WTC11 (cell line): Measurements from ENCODE around the gene ZNF415. TPM values are rescaled to one million over a fixed set of nuclear protein-coding genes. Genes with fewer than 3 reads are reported as not detected.

Experiments used
- ATAC-seq: fragments of 200-7000 bp; cut with Tn5 transposase; 2 replicates; pipeline ENCODE4 v1.10.0; 2021; ENCODE audit warnings: mild to moderate bottlenecking, moderate library complexity
- CTCF ChIA-PET: fragments of 300-600 bp; sonication (Branson Sonifier 250); formaldehyde crosslinking; loops from one replicate; lab custom pipeline; 2021; ENCODE audit warnings: antibody characterized with exemption; lab: Charles Lee
- POLR2A ChIA-PET: fragments of 350-600 bp; sonication (Branson Sonifier 250); formaldehyde crosslinking; loops from one replicate; lab custom pipeline; 2021; ENCODE audit warnings: antibody characterized with exemption; lab: Charles Lee
- DNase-seq: peaks from one replicate; pipeline ENCODE4 v3.0.0; 2021; ENCODE audit warnings: low spot score
- H3K27ac Mint-ChIP-seq: 2 replicates; pipeline ENCODE4 v1.8.0; 2021; ENCODE audit warnings: mixed read lengths
- H3K27me3 Mint-ChIP-seq: 2 replicates; pipeline ENCODE4 v1.8.0; 2021; ENCODE audit warnings: low read depth, mild to moderate bottlenecking, moderate library complexity, mixed read lengths
- H3K36me3 Mint-ChIP-seq: 2 replicates; pipeline ENCODE4 v1.8.0; 2021; ENCODE audit warnings: mixed read lengths
- H3K4me1 Mint-ChIP-seq: 2 replicates; pipeline ENCODE4 v1.8.0; 2022; ENCODE audit warnings: mixed read lengths
- H3K4me3 Mint-ChIP-seq: 2 replicates; pipeline ENCODE4 v1.8.0; 2021; ENCODE audit warnings: mild to moderate bottlenecking, moderate library complexity, mixed read lengths
- H3K9me3 Mint-ChIP-seq: 2 replicates; pipeline ENCODE4 v1.8.0; 2021; ENCODE audit warnings: mixed read lengths
- AFF4 ChIP-seq: sonication (generic); formaldehyde crosslinking; IDR thresholded peaks from 2 replicates; pipeline ENCODE4 v1.8.1; 2023; ENCODE audit warnings: mild to moderate bottlenecking, missing genetic modification reagents, borderline replicate concordance
- ATF1 ChIP-seq: sonication (generic); formaldehyde crosslinking; IDR thresholded peaks from 2 replicates; pipeline ENCODE4 v1.8.1; 2023; ENCODE audit warnings: mild to moderate bottlenecking, moderate library complexity, missing genetic modification reagents
- ATF2 ChIP-seq: sonication (generic); formaldehyde crosslinking; IDR thresholded peaks from 2 replicates; pipeline ENCODE4 v1.8.1; 2022; ENCODE audit warnings: low read depth, missing genetic modification reagents, borderline replicate concordance
- CTCF ChIP-seq: fragments of 200-600 bp; IDR thresholded peaks from 2 replicates; pipeline ENCODE4 v1.8.0; 2022; ENCODE audit warnings: antibody characterized with exemption
- E2F4 ChIP-seq: sonication (generic); formaldehyde crosslinking; IDR thresholded peaks from 2 replicates; pipeline ENCODE4 v1.8.1; 2022; ENCODE audit warnings: low read depth, mild to moderate bottlenecking, moderate library complexity, missing genetic modification reagents, borderline replicate concordance
- E2F5 ChIP-seq: sonication (generic); formaldehyde crosslinking; IDR thresholded peaks from 2 replicates; pipeline ENCODE4 v1.8.1; 2022; ENCODE audit warnings: mild to moderate bottlenecking, moderate library complexity, missing genetic modification reagents
- ETV6 ChIP-seq: sonication (generic); formaldehyde crosslinking; IDR thresholded peaks from 2 replicates; pipeline ENCODE4 v1.8.1; 2022; ENCODE audit warnings: mild to moderate bottlenecking, missing genetic modification reagents
- FOXK1 ChIP-seq: sonication (generic); formaldehyde crosslinking; IDR thresholded peaks from 2 replicates; pipeline ENCODE4 v1.8.0; 2022; ENCODE audit warnings: mild to moderate bottlenecking, moderate library complexity, missing genetic modification reagents
- GTF2I ChIP-seq: fragments of 250-450 bp; sonication (Bioruptor Pico); conservative IDR thresholded peaks from 2 replicates; pipeline ENCODE4 v1.4.0; 2021; ENCODE audit warnings: mild to moderate bottlenecking
- NFATC4 ChIP-seq: fragments of 250-450 bp; sonication (Bioruptor Pico); IDR thresholded peaks from 2 replicates; pipeline ENCODE4 v1.9.0; 2021; ENCODE audit warnings: mild to moderate bottlenecking
- NR2C2 ChIP-seq: sonication (generic); formaldehyde crosslinking; IDR thresholded peaks from 2 replicates; pipeline ENCODE4 v1.8.0; 2022; ENCODE audit warnings: mild to moderate bottlenecking, missing genetic modification reagents
- RELA ChIP-seq: sonication (generic); formaldehyde crosslinking; IDR thresholded peaks from 2 replicates; pipeline ENCODE4 v1.8.1; 2022; ENCODE audit warnings: missing genetic modification reagents, mild to moderate bottlenecking, borderline replicate concordance
- RORB ChIP-seq: fragments of 250-450 bp; sonication (Bioruptor Pico); IDR thresholded peaks from 2 replicates; pipeline ENCODE4 v1.9.0; 2021; ENCODE audit warnings: mild to moderate bottlenecking
- STAT6 ChIP-seq: sonication (generic); formaldehyde crosslinking; conservative IDR thresholded peaks from 2 replicates; pipeline ENCODE4 v1.8.1; 2023; ENCODE audit warnings: mild to moderate bottlenecking, low read depth, missing genetic modification reagents, moderate library complexity
- TCF7 ChIP-seq: sonication (generic); formaldehyde crosslinking; IDR thresholded peaks from 2 replicates; pipeline ENCODE4 v1.8.0; 2022; ENCODE audit warnings: mild to moderate bottlenecking, low read depth, missing genetic modification reagents, moderate library complexity
- TEAD4 ChIP-seq: sonication (generic); formaldehyde crosslinking; IDR thresholded peaks from 2 replicates; pipeline ENCODE4 v1.8.0; 2022; ENCODE audit warnings: mild to moderate bottlenecking, missing genetic modification reagents
- USF2 ChIP-seq: sonication (generic); formaldehyde crosslinking; IDR thresholded peaks from 2 replicates; pipeline ENCODE4 v1.8.1; 2023; ENCODE audit warnings: mild to moderate bottlenecking, missing genetic modification reagents, moderate library complexity
- ZNF219 ChIP-seq: sonication (generic); formaldehyde crosslinking; IDR thresholded peaks from 2 replicates; pipeline ENCODE4 v1.8.0; 2023; ENCODE audit warnings: missing genetic modification reagents, mild to moderate bottlenecking, borderline replicate concordance
- ZNF232 ChIP-seq: sonication (generic); formaldehyde crosslinking; IDR thresholded peaks from 2 replicates; pipeline ENCODE4 v1.8.0; 2022; ENCODE audit warnings: mild to moderate bottlenecking, missing genetic modification reagents
- total RNA-seq: library from RNA; stranded (reverse); gene quantifications from 3 replicates; pipeline ENCODE4 v1.2.3, GENCODE V29; 2021

Gene ZNF415
- total RNA-seq, 1 experiment from 2014 or later, result 11.2 TPM

GRCh38 chr19:53085496-53085895, 47.2 kb downstream of the ZNF415 start (continued):
- no peak for TF ChIP-seq STAT6 (CRISPR knock-in tag)
- no peak for TF ChIP-seq RORB (CRISPR knock-in tag)
- no peak for TF ChIP-seq ATF2 (CRISPR knock-in tag)

GRCh38 chr19:53082929-53083328, 49.8 kb downstream of the ZNF415 start:
- Mint-ChIP-seq H3K9me3 (peaks cover 17% of the 10 kb centered on the region), H3K27me3 (no peaks in the 10 kb centered on the region), H3K36me3 (peaks cover 70% of the 10 kb centered on the region), H3K4me1 (peaks cover 2% of the 10 kb centered on the region), H3K4me3 (no peak overlapping the region), H3K27ac (no peak overlapping the region)
- DNase-seq, result no peak
- no peak for TF ChIP-seq TEAD4 (CRISPR knock-in tag)
- TF ChIP-seq RELA (CRISPR knock-in tag), result no peak
- TF ChIP-seq ATF2 (CRISPR knock-in tag), result no peak
- no peak for TF ChIP-seq E2F4 (CRISPR knock-in tag)
- no peak for TF ChIP-seq FOXK1 (CRISPR knock-in tag)
- no peak for TF ChIP-seq GTF2I (CRISPR knock-in tag)
- no peak for TF ChIP-seq E2F5 (CRISPR knock-in tag)
- TF ChIP-seq TCF7 (CRISPR knock-in tag), result no peak
- TF ChIP-seq ETV6 (CRISPR knock-in tag), result no peak
- no peak for TF ChIP-seq ZNF232 (CRISPR knock-in tag)
- ChIA-PET POLR2A (no interaction called here), CTCF (no interaction called here)
- no peak for ATAC-seq

- DNase-seq, result no peak
- ChIA-PET CTCF (no interaction called here), POLR2A (no interaction called here)
- Mint-ChIP-seq H3K9me3 (peaks cover 17% of the 10 kb centered on the region), H3K27ac (peak overlapping the region; percentile 86; the same call in 1 of the 2 replicates), H3K36me3 (peaks cover 57% of the 10 kb centered on the region), H3K4me3 (no peak overlapping the region), H3K4me1 (peaks cover 10% of the 10 kb centered on the region), H3K27me3 (no peaks in the 10 kb centered on the region)
- no peak for ATAC-seq
- TF ChIP-seq ZNF219 (CRISPR knock-in tag) (no peak), NFATC4 (CRISPR knock-in tag) (no peak), CTCF (no peak), AFF4 (CRISPR knock-in tag) (no peak), ATF1 (CRISPR knock-in tag) (no peak), USF2 (CRISPR knock-in tag) (no peak), NR2C2 (CRISPR knock-in tag) (no peak)
Observed at GRCh38 chr19:53079313-53079924, 53.3 kb downstream of the ZNF415 start.
